ENCODE measurements around the gene USP12. TPM values are rescaled to one million over a fixed set of nuclear protein-coding genes. Genes with fewer than 3 reads are reported as not detected.

The USP12 gene
- total RNA-seq, 3 donors from 2014 or later (not counting 1 experiment from before 2014, with no cell fraction given) = 44.3 to 55.3 (median 50.9) TPM

GRCh38 chr13:27110056-27110746, 61.4 kb downstream of the USP12 start:
- no peak for TF ChIP-seq CTCF (IDR thresholded peaks at IDR 0.05)
- H3K4me1 ChIP-seq (ENCODE audit: control insufficient read depth, insufficient read depth, low read length) = no peaks in the 10 kb centered on the region
- H3K36me3 ChIP-seq (ENCODE audit: control insufficient read depth, insufficient read depth, low read length) = peaks cover 3% of the 10 kb centered on the region
- Mint-ChIP-seq H3K36me3 (no peaks in the 10 kb centered on the region), H3K4me1 (peaks cover 11 to 15% of the 10 kb centered on the region in 2 donors), H3K27ac (peak overlapping the region in 1 of 2 donors; percentile 22), H3K4me3 (no peak overlapping the region), H3K9me3 (no peaks in the 10 kb centered on the region), H3K27me3 (ENCODE audit: low read depth in 2 of 2) (no peaks in the 10 kb centered on the region)
- no peak for ATAC-seq
- no peak for DNase-seq
- intact Hi-C loops (cut with micrococcal nuclease) = no loop called here
- no peak overlapping the region for H3K27ac ChIP-seq (ENCODE audit: low read length)
- WGBS (ENCODE audit: insufficient coverage) = 100% methylated on average over 1 of the region's 3 CpGs
- no peaks in the 10 kb centered on the region for H3K9me3 ChIP-seq (ENCODE audit: control insufficient read depth, insufficient read depth, low read length)
- H3K27me3 ChIP-seq (ENCODE audit: control insufficient read depth, insufficient read depth, low read length) = no peaks in the 10 kb centered on the region
- no peak overlapping the region for H3K4me3 ChIP-seq (ENCODE audit: low read length)

GRCh38 chr13:27106144-27106543, 65.5 kb downstream of the USP12 start:
- Histone ChIP-seq H3K9me3 (ENCODE audit: control insufficient read depth, insufficient read depth, low read length) (no peaks in the 10 kb centered on the region), H3K27ac (ENCODE audit: low read length) (no peak overlapping the region), H3K27me3 (ENCODE audit: control insufficient read depth, insufficient read depth, low read length) (no peaks in the 10 kb centered on the region), H3K4me1 (ENCODE audit: control insufficient read depth, insufficient read depth, low read length) (no peaks in the 10 kb centered on the region), H3K4me3 (ENCODE audit: low read length) (no peak overlapping the region), H3K36me3 (ENCODE audit: control insufficient read depth, insufficient read depth, low read length) (peaks cover 12% of the 10 kb centered on the region)
- Mint-ChIP-seq H3K9me3 (no peaks in the 10 kb centered on the region), H3K4me1 (peaks cover 5 to 9% of the 10 kb centered on the region in 2 donors), H3K27me3 (ENCODE audit: low read depth in 2 of 2) (no peaks in the 10 kb centered on the region), H3K36me3 (no peaks in the 10 kb centered on the region), H3K27ac (no peak overlapping the region), H3K4me3 (no peak overlapping the region)
- TF ChIP-seq CTCF (IDR thresholded peaks at IDR 0.05) = no peak
- ATAC-seq = no peak
- intact Hi-C loops (cut with micrococcal nuclease) = no loop called here
- no peak for DNase-seq
- 90% methylated on average over 5 of the region's 5 CpGs for WGBS (ENCODE audit: insufficient coverage)

- intact Hi-C loops (cut with micrococcal nuclease) = no loop called here
- no peak for ATAC-seq
- WGBS (ENCODE audit: insufficient coverage) = 100% methylated on average over 3 of the region's 4 CpGs
These were observed 67.0 kb downstream of the USP12 start for GRCh38 chr13:27104606-27105005.

More at GRCh38 chr13:27104606-27105005, 67.0 kb downstream of the USP12 start:
- no peak overlapping the region for H3K27ac Mint-ChIP-seq
- H3K4me3 ChIP-seq (ENCODE audit: low read length) = no peak overlapping the region
- no peaks in the 10 kb centered on the region for H3K9me3 Mint-ChIP-seq
- no peak overlapping the region for H3K4me3 Mint-ChIP-seq
- no peak overlapping the region for H3K27ac ChIP-seq (ENCODE audit: low read length)
- H3K9me3 ChIP-seq (ENCODE audit: control insufficient read depth, insufficient read depth, low read length) = no peaks in the 10 kb centered on the region
- TF ChIP-seq CTCF (IDR thresholded peaks at IDR 0.05) = no peak
- H3K36me3 Mint-ChIP-seq = no peaks in the 10 kb centered on the region
- peaks cover under 1 to 6% of the 10 kb centered on the region in 2 donors for H3K4me1 Mint-ChIP-seq
- no peaks in the 10 kb centered on the region for H3K27me3 Mint-ChIP-seq (ENCODE audit: low read depth in 2 of 2)
- H3K36me3 ChIP-seq (ENCODE audit: control insufficient read depth, insufficient read depth, low read length) = peaks cover 12% of the 10 kb centered on the region
- no peaks in the 10 kb centered on the region for H3K4me1 ChIP-seq (ENCODE audit: control insufficient read depth, insufficient read depth, low read length)
- H3K27me3 ChIP-seq (ENCODE audit: control insufficient read depth, insufficient read depth, low read length) = no peaks in the 10 kb centered on the region
- DNase-seq = no peak

Data from natural killer cell (primary cell).